ENCODE results near the gene LAMP5.

The LAMP5 gene

DNA sequence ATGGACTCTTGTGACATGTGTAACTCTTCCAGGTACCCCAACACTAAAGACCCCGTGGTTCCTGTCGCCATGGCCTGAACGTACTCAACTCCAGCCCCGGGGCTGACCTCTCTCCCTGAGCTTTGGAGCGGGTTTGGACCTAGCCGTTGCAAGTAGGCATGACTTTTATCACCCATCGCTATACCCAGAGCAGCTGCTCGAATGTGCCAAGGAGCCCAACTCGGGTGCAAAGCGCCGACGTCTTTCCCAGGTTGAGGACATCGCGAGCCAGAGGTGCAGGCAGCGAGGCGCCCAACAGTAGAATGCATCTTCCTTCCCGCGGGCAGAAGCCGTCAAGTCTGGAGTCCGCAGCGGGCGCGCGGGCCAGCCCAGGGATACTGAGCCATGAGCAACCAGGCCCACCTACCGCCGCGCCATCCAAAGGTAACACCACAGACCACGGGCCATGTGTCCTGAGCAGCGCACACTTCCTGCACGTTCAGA is 5.7 kb upstream of the LAMP5 start:
- Histone ChIP-seq H3K36me3 (ENCODE audit: insufficient read depth, low read length) (no peaks in the 10 kb centered on the region), H3K9ac (ENCODE audit: low read depth, low read length) (no peak overlapping the region), H3K9me3 (ENCODE audit: control insufficient read depth, insufficient read depth, low read length) (no peaks in the 10 kb centered on the region), H3K4me1 (ENCODE audit: insufficient read depth, low read length) (0 out of 2 replicates have a peak, but pooled peaks cover 7% of the 10 kb centered on the region)

DNA sequence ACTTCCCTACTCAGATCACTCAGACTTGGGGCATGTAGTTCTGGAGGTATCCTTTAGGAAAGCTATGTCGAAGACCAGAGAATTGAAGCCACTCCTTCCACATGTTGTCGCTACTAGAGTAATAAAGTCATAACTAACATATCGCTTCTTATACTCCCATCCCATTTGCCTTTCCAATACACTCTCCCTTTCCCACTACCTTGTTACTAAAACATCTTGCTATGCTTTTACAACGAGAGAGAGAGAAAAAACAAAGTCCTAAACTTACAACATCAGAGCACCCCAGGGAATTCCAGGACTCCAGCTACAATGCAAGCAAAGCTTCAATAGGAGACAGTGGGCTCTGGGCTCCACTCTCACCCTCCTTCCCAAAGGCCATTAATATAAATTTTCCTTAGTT is 5.1 kb upstream of the LAMP5 start:
- no peaks in the 10 kb centered on the region for H3K9me3 ChIP-seq (ENCODE audit: control insufficient read depth, insufficient read depth, low read length)
- H3K4me1 ChIP-seq (ENCODE audit: insufficient read depth, low read length), result 0 out of 2 replicates have a peak, but pooled peaks cover 4% of the 10 kb centered on the region
- no peak overlapping the region for H3K9ac ChIP-seq (ENCODE audit: low read depth, low read length)
- H3K36me3 ChIP-seq (ENCODE audit: insufficient read depth, low read length), result no peaks in the 10 kb centered on the region

DNA sequence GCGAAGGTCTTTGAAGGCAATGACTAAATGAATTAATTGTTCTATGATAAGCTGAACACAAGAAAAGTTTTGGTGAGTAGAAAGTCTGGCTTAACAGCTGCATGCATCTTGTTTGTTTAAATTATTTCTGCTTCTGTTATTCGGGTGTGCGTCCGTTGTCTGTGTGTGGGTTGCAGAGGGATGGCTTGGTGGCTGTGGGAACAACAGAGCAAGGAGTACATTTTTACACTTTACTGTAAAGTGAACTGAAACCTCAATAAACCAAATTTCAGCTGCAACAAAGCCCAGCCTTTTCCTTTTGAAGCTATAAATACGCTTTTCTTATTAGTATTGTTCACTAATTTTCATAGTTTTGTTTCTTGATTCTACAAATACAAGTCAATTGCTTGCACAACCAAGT is 3.5 kb upstream of the LAMP5 start:
- Histone ChIP-seq H3K36me3 (ENCODE audit: insufficient read depth, low read length) (no peaks in the 10 kb centered on the region), H3K9ac (ENCODE audit: low read depth, low read length) (no peak overlapping the region), H3K9me3 (ENCODE audit: control insufficient read depth, insufficient read depth, low read length) (no peaks in the 10 kb centered on the region), H3K4me1 (ENCODE audit: insufficient read depth, low read length) (no peaks in the 10 kb centered on the region)

GRCh38 chr20:9514072-9514460 is 324 bp upstream of the LAMP5 start:
- Histone ChIP-seq H3K9me3 (ENCODE audit: control insufficient read depth, insufficient read depth, low read length) (no peaks in the 10 kb centered on the region), H3K4me1 (ENCODE audit: insufficient read depth, low read length) (peaks cover 9% of the 10 kb centered on the region; the same call in 1 of the 2 replicates), H3K36me3 (ENCODE audit: insufficient read depth, low read length) (no peaks in the 10 kb centered on the region), H3K9ac (ENCODE audit: low read depth, low read length) (peak overlapping the region; percentile 81; the same call in 1 of the 2 replicates)

DNA sequence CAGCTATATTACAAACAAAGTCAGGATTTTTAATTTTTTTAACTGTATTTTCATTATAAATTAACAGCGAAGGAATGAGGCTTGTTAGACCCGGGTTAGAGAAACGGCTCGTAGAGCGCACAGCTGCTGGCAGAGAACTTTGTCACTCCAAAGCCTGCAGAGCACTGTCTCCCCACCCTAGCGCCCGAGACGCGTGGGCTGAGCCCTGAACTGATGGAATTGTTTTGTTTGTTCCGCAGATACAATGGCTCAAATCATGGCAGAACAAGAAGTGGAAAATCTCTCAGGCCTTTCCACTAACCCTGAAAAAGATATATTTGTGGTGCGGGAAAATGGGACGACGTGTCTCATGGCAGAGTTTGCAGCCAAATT is 810 bp downstream of the LAMP5 start:
- H3K36me3 ChIP-seq (ENCODE audit: insufficient read depth, low read length), result no peaks in the 10 kb centered on the region
- H3K9ac ChIP-seq (ENCODE audit: low read depth, low read length), result peak overlapping the region; percentile 81; the same call in 1 of the 2 replicates
- peaks cover 17% of the 10 kb centered on the region; the same call in 1 of the 2 replicates for H3K4me1 ChIP-seq (ENCODE audit: insufficient read depth, low read length)
- H3K9me3 ChIP-seq (ENCODE audit: control insufficient read depth, insufficient read depth, low read length), result no peaks in the 10 kb centered on the region

DNA sequence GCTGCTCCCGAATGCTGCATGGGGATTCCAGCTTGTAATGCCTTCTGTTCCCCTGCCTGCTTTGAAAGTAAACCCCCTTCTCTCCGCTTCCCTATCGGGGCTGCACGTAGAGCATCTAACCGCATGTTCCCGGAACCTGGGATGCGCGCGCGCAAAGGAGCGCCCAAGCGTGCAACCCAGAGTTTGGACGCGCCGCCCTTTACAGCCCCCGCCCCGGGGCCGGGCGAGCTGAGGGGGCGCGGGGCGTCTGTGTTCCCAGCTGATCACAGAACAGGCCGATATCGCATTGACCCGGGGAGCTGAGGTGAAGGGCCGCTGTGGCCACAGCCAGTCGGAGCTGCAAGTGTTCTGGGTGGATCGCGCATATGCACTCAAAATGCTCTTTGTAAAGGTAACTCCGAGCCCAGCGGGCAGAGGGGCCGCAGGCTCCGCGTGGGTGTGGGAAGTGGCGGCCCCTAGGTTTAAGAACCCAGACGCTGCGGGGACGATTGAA is 1.4 kb downstream of the LAMP5 start:
- Histone ChIP-seq H3K9me3 (ENCODE audit: control insufficient read depth, insufficient read depth, low read length) (no peaks in the 10 kb centered on the region), H3K36me3 (ENCODE audit: insufficient read depth, low read length) (no peaks in the 10 kb centered on the region), H3K9ac (ENCODE audit: low read depth, low read length) (peak overlapping the region; percentile 81), H3K4me1 (ENCODE audit: insufficient read depth, low read length) (peaks cover 17% of the 10 kb centered on the region; the same call in 1 of the 2 replicates)

DNA sequence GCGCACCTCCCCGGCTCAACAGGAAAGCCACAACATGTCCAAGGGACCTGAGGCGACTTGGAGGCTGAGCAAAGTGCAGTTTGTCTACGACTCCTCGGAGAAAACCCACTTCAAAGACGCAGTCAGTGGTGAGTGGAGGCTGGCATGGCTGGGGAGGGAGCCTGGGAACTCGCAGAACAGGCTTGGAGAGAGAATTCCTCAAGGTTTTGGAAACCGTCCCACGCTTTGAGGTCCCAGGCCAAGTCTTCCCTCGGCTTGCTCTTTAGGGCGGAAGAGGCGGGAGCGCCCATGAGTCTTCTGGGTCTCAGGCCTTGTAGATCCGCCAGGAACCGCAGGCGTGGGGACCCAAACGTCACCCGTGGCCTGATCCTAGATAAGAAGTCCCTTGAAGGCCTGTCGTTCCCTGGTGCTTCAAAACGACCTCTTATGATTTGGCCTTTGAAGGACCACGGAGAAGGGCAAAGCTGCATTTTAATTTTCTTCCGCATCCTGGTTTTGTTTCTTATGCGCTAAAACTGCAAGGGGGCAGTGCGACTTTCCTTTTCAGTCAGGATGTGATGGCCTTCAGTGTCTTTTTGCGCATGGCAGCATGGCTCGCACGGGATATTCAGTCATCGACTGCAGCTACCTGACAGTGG is 2.0 kb downstream of the LAMP5 start:
- Histone ChIP-seq H3K4me1 (ENCODE audit: insufficient read depth, low read length) (peaks cover 17% of the 10 kb centered on the region; the same call in 1 of the 2 replicates), H3K9ac (ENCODE audit: low read depth, low read length) (peak overlapping the region; percentile 81), H3K36me3 (ENCODE audit: insufficient read depth, low read length) (no peaks in the 10 kb centered on the region), H3K9me3 (ENCODE audit: control insufficient read depth, insufficient read depth, low read length) (no peaks in the 10 kb centered on the region)

- Histone ChIP-seq H3K9me3 (ENCODE audit: control insufficient read depth, insufficient read depth, low read length) (no peaks in the 10 kb centered on the region), H3K36me3 (ENCODE audit: insufficient read depth, low read length) (no peaks in the 10 kb centered on the region), H3K4me1 (ENCODE audit: insufficient read depth, low read length) (peaks cover 17% of the 10 kb centered on the region; the same call in 1 of the 2 replicates)
Observed at GRCh38 chr20:9517297-9518162, 3.1 kb downstream of the LAMP5 start.

GRCh38 chr20:9518576-9519175 is 4.3 kb downstream of the LAMP5 start:
- Histone ChIP-seq H3K9ac (ENCODE audit: low read depth, low read length) (no peak overlapping the region), H3K9me3 (ENCODE audit: control insufficient read depth, insufficient read depth, low read length) (no peaks in the 10 kb centered on the region), H3K4me1 (ENCODE audit: insufficient read depth, low read length) (peaks cover 17% of the 10 kb centered on the region; the same call in 1 of the 2 replicates), H3K36me3 (ENCODE audit: insufficient read depth, low read length) (no peaks in the 10 kb centered on the region)

More at GRCh38 chr20:9517297-9518162, 3.1 kb downstream of the LAMP5 start:
- no peak overlapping the region for H3K9ac ChIP-seq (ENCODE audit: low read depth, low read length)

GRCh38 chr20:9520086-9520485 is 5.7 kb downstream of the LAMP5 start:
- Histone ChIP-seq H3K36me3 (ENCODE audit: insufficient read depth, low read length) (no peaks in the 10 kb centered on the region), H3K9ac (ENCODE audit: low read depth, low read length) (no peak overlapping the region), H3K4me1 (ENCODE audit: insufficient read depth, low read length) (peaks cover 17% of the 10 kb centered on the region; the same call in 1 of the 2 replicates), H3K9me3 (ENCODE audit: control insufficient read depth, insufficient read depth, low read length) (no peaks in the 10 kb centered on the region)

GRCh38 chr20:9523636-9524035 is 9.2 kb downstream of the LAMP5 start:
- no peak overlapping the region for H3K9ac ChIP-seq (ENCODE audit: low read depth, low read length)
- no peaks in the 10 kb centered on the region for H3K36me3 ChIP-seq (ENCODE audit: insufficient read depth, low read length)
- peaks cover 8% of the 10 kb centered on the region; the same call in 1 of the 2 replicates for H3K4me1 ChIP-seq (ENCODE audit: insufficient read depth, low read length)
- H3K9me3 ChIP-seq (ENCODE audit: control insufficient read depth, insufficient read depth, low read length), result no peaks in the 10 kb centered on the region

DNA sequence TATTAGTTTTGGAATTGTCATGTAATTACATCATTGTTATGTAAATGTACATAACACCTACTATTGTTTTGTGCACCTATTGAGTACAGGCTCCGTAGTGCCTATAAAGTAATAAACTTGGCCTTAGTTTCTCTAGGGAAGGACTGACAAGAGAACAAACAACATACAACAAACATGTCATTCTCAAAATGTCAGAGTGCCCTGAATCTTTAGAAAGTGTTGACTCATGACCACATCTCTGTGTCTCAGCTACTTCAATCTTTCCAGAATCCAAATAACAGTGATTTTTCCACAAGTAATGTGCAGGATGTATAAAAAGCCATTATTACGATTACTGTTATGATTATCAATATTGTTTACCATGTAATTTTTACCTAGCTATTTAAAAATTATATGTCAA is 17.2 kb downstream of the LAMP5 start:
- peaks cover 12% of the 10 kb centered on the region for H3K4me1 ChIP-seq (ENCODE audit: insufficient read depth, low read length)
- no peaks in the 10 kb centered on the region for H3K36me3 ChIP-seq (ENCODE audit: insufficient read depth, low read length)
- no peaks in the 10 kb centered on the region for H3K9me3 ChIP-seq (ENCODE audit: control insufficient read depth, insufficient read depth, low read length)
- H3K9ac ChIP-seq (ENCODE audit: low read depth, low read length), result no peak overlapping the region

DNA sequence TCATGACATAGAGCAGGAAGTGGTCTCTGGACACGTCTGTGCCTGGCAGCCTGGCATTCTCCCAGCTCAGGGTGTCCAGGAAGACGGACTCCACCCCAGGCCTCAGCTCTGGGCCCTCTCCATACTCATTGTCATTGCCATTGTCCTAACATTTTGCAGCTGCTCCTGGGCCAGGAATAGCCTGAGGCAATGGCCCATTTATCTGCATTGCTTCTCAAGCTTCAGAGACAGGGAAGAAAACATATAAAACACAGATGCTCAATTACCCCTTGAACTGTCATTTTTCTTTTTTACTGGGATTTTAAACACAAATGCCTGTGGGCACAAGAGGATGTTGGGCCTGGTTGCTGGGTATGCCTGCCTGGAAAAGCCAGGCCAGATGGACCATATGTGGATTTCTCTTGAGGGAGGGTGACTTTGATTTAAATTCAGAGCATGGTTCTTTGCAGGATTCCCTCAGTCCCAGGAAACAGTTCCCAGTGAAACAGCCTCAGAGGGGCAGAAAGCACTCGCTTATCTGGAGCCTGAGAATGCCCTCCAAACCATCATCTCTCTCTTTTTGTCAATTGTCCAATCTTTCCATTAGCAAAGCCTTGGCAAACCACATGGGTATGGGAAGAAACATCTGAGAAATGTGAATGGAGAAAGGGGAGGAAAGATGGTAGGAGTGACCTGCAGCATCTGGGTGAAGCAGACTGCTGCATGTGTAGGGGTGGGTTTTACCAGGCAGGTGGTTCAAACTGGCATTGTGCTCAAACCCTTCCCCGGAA is 17.9 kb downstream of the LAMP5 start:
- no peaks in the 10 kb centered on the region for H3K9me3 ChIP-seq (ENCODE audit: control insufficient read depth, insufficient read depth, low read length)
- H3K9ac ChIP-seq (ENCODE audit: low read depth, low read length), result no peak overlapping the region
- no peaks in the 10 kb centered on the region for H3K36me3 ChIP-seq (ENCODE audit: insufficient read depth, low read length)
- H3K4me1 ChIP-seq (ENCODE audit: insufficient read depth, low read length), result peaks cover 12% of the 10 kb centered on the region

- H3K9ac ChIP-seq (ENCODE audit: low read depth, low read length), result no peak overlapping the region
- no peaks in the 10 kb centered on the region for H3K36me3 ChIP-seq (ENCODE audit: insufficient read depth, low read length)
- H3K4me1 ChIP-seq (ENCODE audit: insufficient read depth, low read length), result peaks cover 12% of the 10 kb centered on the region
- H3K9me3 ChIP-seq (ENCODE audit: control insufficient read depth, insufficient read depth, low read length), result no peaks in the 10 kb centered on the region
Observed at GRCh38 chr20:9534025-9534424, 19.6 kb downstream of the LAMP5 start.

Data from ES-I3 (cell line).